NCI-H226 (cell line): Measurements from ENCODE around the gene MED22.
A peak's percentile ranks its signal among the peaks of the same experiment; 100 is the strongest.
"Not testable (repeated sequence)": the region's sequence is repeated elsewhere in the genome, so short reads cannot be mapped to it uniquely, and the experiment has no call there.

Experiments
- DNase-seq: peaks from one replicate; pipeline ENCODE4 v3.0.0-alpha.2; 2015

Gene MED22

GRCh38 chr9:133347985-133348717 lies at the start of gene MED22, which contains the start of gene RPL7A:
Gene MED22 (minus strand): TSS chr9:133348131. CDS start chr9:133346662, 1,469 bp downstream.
Gene RPL7A (plus strand): TSS chr9:133348218. CDS start chr9:133348244, 26 bp downstream.
- DNase-seq: peak; percentile 88

DNA sequence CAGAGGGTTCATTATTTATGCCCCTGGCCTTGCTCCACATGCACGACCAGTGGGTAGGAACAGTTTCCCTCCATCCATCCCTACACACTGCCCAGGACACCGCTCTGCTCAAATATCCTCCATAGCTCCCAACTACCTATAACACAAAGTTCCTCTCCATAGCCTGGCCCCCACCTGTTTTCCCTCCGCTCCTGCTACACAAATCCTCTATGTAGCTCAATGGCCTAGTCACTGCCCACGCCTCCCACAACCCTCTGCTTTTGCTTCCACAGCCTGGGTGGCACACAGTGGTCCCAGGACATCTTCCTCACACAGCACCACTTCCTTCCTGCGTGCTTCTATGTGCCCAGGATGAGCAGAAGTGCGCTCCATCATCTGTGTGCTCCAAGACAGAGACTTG lies 49.4 kb upstream of the MED22 start:
- DNase-seq: no peak

- no peak for DNase-seq
Observed at GRCh38 chr9:133396952-133397351, 49.0 kb upstream of the MED22 start.

DNA sequence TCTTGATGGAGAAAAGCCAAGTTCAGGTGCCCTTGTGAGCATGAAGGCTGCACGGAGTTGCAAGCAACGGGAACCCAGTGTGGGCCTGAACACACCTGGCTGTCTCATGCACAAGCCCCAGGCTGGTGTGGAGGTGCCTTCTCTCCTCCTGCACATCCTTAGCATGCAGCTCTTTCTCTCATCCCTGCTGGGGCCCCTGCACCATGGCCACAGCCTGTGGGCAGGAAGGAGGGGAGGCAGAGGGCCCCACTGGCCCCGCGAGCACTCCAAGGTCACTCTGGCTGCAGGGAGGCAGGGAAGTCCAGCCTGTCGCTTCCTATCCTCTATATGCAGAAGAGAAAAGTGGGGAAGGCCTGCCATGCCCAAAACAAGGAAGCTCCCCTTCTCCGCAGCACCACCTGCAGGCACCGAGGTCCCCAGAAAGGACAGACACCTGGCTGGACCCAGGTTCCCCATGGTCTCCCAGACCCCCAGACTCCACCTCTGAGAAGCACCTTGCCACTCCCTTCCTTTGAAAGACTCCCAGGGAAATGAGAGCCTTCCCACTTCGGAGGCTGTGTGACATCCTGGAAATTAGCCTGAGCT lies 46.8 kb upstream of the MED22 start:
- no peak for DNase-seq

- DNase-seq: no peak
Observed at GRCh38 chr9:133393399-133393798, 45.5 kb upstream of the MED22 start.

- DNase-seq: not testable (repeated sequence)
Observed at GRCh38 chr9:133392308-133392707, 44.4 kb upstream of the MED22 start.

DNA sequence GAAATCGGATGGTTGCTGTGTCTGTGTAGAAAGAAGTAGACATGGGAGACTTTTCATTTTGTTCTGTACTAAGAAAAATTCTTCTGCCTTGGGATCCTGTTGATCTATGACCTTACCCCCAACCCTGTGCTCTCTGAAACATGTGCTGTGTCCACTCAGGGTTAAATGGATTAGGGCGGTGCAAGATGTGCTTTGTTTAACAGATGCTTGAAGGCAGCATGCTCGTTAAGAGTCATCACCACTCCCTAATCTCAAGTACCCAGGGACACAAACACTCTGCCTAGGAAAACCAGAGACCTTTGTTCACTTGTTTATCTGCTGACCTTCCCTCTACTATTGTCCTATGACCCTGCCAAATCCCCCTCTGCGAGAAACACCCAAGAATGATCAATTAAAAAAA lies 43.5 kb upstream of the MED22 start:
- not testable (repeated sequence) for DNase-seq

DNA sequence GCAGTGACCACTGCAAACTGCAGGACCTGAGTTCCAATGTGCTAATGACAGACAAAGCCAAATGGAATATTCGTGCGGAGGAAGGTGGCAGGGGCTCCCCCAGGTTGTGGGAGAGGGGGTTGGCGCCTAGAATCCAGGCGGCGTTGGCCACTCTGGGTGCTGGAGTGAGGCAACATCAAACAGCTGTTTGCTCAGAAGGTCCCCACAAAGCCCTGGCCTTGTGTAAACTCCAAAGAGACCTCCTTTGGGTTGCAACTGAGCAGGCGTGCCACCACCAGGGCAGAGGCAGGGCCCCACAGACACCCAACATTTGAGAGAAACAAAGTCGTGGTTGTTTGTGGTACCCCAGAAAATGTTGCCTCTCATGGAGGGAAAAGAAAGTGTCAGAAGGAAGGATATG lies 42.8 kb upstream of the MED22 start:
- no peak for DNase-seq

GRCh38 chr9:133389562-133389961 lies 41.6 kb upstream of the MED22 start:
- DNase-seq: no peak

GRCh38 chr9:133389025-133389557 lies 41.2 kb upstream of the MED22 start:
- no peak for DNase-seq

DNA sequence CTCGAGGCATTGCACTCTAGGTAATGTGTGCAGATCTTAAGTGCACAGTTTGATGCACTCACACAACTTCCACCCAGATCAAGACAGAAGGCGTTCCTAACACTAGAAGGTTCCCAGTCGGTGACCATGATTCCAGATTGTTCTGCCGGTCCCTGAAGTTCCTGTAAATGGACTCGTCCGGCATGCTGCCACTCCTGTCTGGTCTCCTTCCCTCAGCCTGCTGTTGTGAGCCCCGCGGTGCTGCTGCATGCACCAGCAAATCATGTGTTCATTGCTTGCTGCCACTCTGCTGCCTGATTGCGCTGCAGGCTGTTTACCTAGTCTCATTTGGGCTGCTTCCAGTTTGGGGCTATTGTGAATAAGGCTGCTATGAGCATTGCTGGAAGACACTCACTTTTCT lies 39.7 kb upstream of the MED22 start:
- DNase-seq: no peak

DNA sequence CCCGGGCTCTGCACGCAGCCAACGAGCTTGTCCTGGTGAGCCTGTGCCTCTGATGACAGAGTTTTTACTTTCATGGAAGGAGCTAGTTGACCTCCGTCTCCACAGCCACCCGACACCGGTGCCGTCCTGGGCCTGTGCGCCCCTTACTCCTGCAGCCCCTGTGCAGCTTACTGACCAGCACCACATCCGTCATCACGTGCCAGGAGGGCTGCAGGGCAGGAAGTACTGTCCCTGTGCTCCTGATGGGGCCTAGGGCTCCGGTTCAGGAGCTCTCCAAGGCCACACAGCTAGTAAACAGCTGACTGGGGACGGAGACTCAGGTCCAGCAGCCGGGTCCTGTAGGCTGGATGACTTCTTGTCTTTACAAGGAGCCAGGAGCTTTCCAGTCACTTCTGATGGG lies 38.4 kb upstream of the MED22 start:
- no peak for DNase-seq

DNA sequence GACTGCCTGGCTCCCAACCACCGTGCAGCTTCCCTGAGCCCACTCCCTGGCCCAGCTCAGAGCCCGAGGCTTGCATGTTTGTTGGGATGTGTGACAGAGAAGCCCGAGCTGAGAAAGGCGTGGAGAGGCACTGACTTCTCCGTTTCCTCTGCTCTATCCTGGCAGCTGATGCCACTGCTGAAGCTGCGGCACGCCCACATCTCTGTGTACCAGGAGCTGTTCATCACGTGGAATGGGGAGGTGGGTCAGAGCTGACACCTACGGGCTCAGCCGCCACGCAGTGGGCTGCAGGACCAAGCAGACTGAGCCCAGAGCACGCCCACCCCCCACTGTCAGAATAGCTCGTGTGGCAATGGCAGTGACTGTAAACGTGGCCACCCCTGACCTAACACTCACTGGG lies 37.5 kb upstream of the MED22 start:
- no peak for DNase-seq

DNA sequence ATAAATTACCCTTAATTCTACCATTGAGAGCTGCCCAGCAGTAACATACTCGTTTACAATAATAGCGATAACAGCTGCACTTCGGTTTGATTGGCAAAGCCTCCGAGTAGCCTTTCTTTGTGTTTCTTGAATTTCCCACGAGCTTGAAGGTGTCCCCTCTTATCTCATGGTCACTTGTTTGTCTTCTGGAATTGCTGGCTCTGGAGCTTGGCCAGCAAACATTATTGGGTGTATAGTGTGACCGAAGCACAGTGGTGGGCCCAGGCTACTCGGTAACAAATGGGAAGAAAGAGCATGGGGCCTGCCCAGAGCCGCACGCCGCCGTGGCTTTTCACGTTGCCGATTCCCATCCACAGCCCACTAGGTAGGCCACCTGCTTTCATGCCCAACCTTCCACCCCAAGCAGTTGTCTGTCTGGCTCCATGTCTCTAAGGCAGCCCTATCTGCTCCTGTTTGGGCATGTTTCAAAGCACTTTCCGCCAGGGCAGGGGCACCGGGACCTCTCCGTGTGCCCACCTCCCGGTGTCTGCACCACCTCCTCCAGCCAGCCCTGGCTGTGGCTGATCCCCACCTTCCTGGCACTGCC lies 36.9 kb upstream of the MED22 start:
- no peak for DNase-seq

GRCh38 chr9:133383438-133383837 lies 35.5 kb upstream of the MED22 start:
- DNase-seq: no peak

DNA sequence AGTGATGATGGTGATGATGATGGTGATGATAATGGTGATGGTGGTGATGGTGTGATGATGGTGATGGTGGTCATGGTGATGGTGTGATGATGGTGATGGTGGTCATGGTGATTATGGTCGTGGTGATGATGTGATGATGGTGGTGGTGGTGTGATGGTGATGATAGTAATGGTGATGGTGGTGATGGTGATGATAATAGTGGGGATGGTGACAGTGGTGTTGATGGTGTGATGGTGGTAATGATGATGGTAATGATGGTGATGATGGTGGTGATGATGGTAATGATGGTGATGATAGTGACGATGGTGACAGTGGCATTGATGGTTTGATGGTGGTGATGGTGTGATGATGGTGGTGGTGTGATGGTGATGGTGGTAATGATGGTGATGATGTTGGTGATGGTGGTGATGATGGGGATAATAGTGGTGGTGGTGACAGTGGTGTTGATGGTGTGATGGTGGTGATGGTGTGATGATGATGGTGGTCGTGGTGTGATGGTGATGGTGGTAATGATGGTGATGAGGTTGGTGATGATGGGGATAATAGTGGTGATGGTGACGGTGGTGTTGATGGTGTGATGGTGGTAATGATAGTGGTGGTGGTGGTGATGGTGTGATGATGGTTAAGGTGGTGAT lies 34.7 kb upstream of the MED22 start:
- no peak for DNase-seq

- DNase-seq: no peak
Observed at GRCh38 chr9:133380734-133381133, 32.8 kb upstream of the MED22 start.

DNA sequence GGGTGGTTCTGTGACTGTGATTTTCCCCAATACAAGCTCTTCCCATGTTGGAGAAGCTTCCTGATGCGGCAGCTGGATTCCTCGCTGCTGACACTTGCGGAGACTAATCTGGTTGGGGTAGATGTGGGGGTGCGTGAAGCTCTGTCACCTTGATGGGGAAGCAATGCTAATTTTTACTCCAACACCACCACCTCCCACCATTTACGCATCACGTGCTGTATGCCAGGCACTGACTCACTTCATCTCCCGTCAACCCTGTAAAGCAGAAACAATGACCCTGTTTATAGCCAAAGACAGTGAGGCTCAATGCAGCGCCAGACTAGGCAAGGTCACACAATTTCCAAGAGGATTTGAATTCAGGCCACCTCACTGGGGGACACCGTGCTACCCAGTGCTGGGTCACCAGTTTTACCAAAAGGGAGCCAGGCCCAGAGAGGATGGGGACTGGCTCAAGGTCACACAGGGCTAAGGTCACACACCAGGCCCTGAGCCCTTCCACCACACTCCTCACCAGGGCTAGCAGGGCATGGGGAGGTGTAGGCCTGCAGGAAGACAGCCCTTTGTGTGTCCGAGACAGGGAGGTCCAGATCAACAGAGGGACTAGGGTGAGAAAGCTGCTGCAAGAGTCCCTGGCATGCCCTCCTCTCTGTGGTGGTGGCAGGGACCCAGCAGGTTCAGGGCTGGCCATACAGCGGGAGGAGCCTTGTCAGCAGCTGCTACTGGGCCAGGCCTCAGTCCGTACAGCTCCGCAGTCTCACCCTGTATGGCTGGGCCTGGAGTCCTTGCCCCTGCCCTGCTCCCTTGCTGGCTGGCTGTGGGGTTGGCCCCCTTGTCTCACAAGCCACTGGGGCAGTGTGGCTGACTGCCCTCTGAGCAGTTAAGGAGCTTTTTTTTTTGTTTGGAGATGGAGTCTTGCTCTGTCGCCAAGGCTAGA lies 31.5 kb upstream of the MED22 start:
- DNase-seq: no peak

- no peak for DNase-seq
Observed at GRCh38 chr9:133378408-133378962, 30.6 kb upstream of the MED22 start.

- no peak for DNase-seq
Observed at GRCh38 chr9:133377721-133378216, 29.8 kb upstream of the MED22 start.

GRCh38 chr9:133377280-133377679 lies 29.3 kb upstream of the MED22 start:
- not testable (repeated sequence) for DNase-seq
